Dedifferentiated amniotic fluid mesenchymal stem cell (primary cell): Measurements from ENCODE around the gene SLC39A3.
"Not testable (repeated sequence)": the region's sequence is repeated elsewhere in the genome, so short reads cannot be mapped to it uniquely, and the experiment has no call there.

Experiments used
- DNase-seq: peaks from one replicate; pipeline ENCODE4 v3.0.0-alpha.2; 2016; ENCODE audit errors: extremely low spot score

Gene SLC39A3

DNA sequence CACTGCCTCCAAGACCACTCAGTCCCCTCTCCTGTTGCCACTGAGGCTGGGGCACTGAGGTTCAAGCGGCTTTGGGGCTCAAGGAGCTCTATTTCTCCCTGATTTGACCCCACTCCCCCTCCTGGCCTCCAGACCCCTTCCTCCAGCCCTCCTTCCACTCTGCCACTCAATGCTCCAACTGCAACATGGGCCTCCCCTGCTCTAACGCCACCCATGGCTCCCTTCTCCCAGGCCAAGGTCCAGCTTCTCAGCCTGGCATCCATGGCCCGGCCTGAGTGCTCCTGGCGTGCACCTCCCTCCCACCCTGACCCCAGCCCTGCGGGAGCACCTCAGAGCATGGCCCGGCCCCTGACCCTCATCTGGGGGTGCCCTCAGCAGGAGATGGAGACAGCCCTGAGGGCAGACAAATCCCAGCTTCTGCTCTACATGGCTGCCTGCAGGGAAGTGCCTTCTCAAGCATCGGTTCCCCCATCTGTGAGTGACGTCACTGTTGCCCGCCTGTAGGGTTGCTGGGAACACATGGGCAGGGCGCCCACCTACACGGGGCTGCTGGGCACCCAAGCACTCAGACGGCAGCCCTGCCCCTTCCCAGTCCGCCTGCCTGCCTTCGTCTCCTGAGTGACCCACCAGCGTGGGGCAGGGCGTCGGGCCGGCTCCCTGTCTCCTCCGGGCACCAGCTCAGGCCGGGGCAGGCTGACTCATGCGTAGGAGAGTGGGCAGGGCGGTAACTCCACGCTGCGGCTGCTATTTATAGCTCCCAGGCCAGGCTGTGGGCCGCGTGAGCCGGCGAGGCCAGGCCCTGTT, 17.1 kb downstream of the SLC39A3 start:
- DNase-seq, result peak; percentile 85

- no peak for DNase-seq
Measured at GRCh38 chr19:2721570-2722540, 18.0 kb downstream of the SLC39A3 start.

- DNase-seq, result no peak
Measured at GRCh38 chr19:2720777-2721569, 18.8 kb downstream of the SLC39A3 start, which contains the start of gene DIRAS1. Gene DIRAS1 (minus strand): TSS chr19:2721372. CDS start chr19:2717806, 3,566 bp downstream.

DNA sequence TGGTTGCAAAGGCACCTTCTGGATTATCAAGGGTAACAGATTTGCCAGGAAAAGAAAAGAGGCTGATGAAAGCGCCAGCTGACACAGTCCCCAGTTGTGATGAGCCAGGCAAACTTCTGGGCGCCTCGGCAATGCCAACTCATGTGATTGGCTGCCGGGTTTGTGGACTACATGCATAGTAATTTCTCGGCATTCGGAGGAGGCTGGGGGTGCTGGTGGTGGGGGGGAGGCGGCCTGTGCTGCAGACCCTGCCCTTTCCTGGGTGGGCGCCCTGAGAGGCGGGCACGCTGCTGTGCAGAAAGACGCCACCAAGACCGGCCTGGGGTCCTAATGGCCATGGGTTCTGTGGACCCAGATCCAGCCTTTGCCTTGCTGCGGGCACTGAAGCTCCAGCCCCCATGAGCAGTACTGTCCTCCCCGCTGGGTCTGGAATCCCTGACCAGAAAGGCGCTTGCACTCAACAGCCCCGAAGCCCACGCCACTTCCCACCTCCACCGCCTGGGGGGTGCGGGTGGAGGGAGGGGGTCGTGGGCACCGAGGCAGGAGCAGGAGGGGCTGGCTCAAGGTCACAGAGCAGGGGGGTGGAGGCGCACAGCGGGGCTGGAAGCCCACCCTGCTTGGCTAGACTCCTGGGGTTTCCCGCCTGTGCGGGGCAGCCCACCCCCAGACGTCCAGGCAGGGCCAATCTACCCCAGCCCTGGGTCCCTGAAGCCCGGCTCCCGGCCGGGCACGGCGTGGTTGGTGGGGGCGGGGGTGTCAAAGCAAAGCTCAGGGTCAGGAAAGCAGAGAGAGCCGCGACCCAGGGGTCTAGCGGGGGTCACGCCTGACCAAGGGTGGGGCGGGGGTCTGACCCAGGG, 19.7 kb downstream of the SLC39A3 start:
- DNase-seq, result no peak

DNA sequence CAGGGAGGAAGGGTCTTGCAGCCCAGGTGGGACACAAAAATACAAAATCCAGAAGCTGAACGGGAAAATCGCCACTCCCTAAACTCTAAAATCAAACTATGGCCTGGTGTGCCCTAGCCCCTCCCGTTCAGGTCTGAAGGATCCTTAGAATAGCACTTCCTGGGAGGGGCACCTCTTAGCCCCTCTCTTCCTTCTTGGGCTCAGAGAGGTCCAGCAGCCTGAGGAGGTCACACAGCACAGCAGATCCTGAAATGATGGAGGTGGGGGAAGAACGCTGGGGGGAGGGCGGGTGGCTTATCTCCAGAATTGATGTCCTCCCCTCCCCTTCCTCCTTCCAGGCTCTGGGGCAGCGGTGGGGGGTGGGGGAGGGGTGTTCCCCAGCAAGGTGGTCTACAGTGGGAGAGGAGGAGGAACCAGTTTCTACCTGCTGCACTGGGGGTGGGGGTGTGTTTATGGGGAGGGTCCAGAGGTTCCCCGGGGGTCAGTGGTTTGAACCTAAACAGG, 20.5 kb downstream of the SLC39A3 start:
- DNase-seq, result no peak

- DNase-seq, result no peak
Measured at GRCh38 chr19:2717638-2718541, 21.9 kb downstream of the SLC39A3 start.

- no peak for DNase-seq
Measured at GRCh38 chr19:2716722-2717637, 22.8 kb downstream of the SLC39A3 start.

- no peak for DNase-seq
Measured at GRCh38 chr19:2716275-2716650, 23.6 kb downstream of the SLC39A3 start.

DNA sequence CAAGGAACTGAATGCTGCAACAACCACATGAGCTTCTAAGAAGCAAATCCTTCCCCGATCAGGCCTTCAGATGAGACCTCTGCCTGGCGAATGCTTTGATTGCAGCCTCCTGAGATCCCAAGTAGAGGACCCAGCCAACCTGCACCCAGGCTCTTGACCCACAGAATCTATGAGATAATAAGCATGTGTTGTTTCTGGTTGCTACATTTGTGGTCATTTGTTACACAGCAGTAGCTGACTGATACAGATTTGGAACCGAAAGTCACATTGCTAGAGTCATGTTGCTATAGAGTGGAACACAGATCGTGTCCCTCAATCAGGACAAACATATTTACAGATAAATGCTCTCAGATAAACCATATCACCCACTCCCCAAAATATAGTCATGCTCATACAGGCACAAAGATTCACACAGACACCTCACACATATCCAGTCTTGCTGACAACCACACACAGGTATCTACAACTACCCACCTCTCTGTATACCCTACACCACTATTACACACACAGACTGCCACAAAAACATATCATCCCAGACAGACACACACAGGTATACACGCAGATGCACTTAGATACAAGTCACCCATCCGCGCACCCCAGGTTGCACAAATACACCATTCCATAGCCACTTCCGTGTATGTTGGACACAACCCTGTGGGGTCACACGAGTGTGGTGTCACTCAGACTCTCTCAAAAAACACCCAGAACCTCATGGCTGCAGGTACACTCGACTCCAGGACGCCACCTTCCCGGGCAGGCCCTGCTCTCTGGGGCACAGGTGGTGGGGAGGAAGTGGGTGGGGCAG, 24.1 kb downstream of the SLC39A3 start:
- DNase-seq, result no peak

DNA sequence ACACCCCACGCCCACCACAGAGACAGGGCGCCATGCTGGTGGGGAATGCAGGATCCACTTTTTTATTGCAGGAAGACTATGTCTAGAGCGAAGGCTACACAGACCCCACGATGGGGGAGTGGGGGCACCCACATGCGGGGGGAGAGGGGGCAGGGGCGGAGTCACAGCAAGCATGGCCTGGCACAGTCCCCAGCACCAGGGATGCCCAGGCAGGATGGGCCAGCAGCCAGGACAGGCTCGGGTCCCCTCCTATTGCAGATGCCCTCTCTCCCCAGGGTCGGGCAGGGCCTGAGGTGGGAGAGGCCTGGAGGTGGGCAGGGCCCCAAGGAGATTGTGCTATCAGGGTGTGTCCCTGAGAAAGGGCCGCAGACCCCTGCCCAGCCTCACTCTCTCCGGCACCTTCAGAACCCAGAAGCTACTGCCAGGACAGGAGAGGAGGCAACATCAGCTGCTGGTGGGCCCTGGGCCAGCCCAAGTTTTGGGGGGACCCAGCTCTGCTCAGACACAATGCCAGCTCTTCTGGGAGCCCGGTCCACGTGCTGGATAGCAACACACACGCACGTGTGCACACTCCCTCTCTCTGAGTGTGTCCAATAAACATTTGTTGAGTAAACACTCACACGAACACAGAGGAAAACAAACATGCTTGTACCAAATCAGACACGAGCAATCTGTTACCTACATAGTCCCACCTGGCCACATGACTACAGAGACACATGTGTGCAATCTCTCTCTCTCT, 25.1 kb downstream of the SLC39A3 start:
- no peak for DNase-seq

GRCh38 chr19:2714102-2714501, 25.7 kb downstream of the SLC39A3 start:
- not testable (repeated sequence) for DNase-seq

GRCh38 chr19:2713170-2713569, 26.6 kb downstream of the SLC39A3 start:
- DNase-seq, result not testable (repeated sequence)

- DNase-seq, result no peak
Measured at GRCh38 chr19:2711875-2712205, 28.0 kb downstream of the SLC39A3 start.

- DNase-seq, result no peak
Measured at GRCh38 chr19:2711172-2711874, 28.5 kb downstream of the SLC39A3 start.

DNA sequence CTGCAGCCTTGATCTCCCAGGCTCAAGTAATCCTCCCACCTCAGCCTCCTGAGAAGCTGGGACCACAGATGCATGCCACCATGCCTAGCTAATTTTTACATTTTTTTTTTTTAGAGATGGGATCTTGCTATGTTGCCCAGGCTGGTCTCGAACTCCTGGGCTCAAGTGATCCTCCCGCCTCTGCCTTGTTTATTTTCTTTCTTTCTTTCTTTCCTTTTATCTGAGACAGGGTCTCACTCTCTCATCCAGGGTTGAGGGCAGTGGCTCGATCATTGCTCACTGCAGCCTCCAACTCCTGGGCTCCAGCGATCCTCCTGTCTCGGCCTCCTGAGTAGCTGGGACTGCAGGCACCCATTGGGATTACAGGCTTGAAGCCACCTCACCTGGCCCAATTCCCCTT, 33.6 kb downstream of the SLC39A3 start:
- DNase-seq, result no peak

DNA sequence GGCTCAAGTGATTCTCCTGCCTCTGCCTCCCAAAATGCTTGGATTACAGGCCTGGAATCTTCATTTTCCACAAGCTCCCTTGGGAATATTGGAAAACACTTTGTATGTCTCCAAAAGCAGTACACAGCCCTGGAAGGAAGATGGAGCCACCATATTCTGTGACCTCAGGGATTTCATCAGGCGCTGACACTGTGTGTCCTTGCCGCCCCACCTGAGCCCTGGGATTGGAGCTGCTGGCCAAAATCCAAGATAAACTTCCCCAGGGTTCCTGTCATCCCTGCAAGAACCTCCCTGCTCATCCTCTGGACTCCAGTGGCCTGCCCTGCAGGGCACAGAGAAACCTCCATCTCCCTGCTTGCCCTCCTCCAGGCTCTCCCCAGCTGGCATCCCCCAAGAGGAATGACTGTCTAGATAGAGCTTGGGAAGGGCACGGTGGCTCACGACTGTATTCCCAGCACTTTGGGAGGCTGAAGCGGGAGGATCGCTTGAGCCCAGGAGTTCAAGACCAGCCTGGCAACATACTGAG, 36.1 kb downstream of the SLC39A3 start:
- DNase-seq, result no peak
